HG02623 (cell line): ENCODE results near the gene EYA3.

Experiments
- ATAC-seq: cut with Tn5 transposase; IDR thresholded peaks from one replicate; pipeline ENCODE4 v1.9.1; 2021; ENCODE audit warnings: moderate library complexity; ENCODE audit not compliant: unreplicated experiment

The EYA3 gene

GRCh38 chr1:27941671-27942540 lies 146.5 kb downstream of the EYA3 start:
- no peak for ATAC-seq

- ATAC-seq = no peak
Measured at GRCh38 chr1:27940870-27941560, 147.4 kb downstream of the EYA3 start.

GRCh38 chr1:27940297-27940696 lies 148.1 kb downstream of the EYA3 start:
- no peak for ATAC-seq

- no peak for ATAC-seq
Measured at GRCh38 chr1:27938488-27938887, 149.9 kb downstream of the EYA3 start.

GRCh38 chr1:27937524-27937836 lies 150.9 kb downstream of the EYA3 start:
- no peak for ATAC-seq

- ATAC-seq = no peak
Measured at GRCh38 chr1:27936370-27936769, 152.0 kb downstream of the EYA3 start.

- ATAC-seq = no peak
Measured at GRCh38 chr1:27935721-27936120, 152.7 kb downstream of the EYA3 start.

GRCh38 chr1:27934818-27935549 lies 153.4 kb downstream of the EYA3 start, which contains the start of gene SMPDL3B:
TSS of gene SMPDL3B (plus strand) at chr1:27935000. CDS start at chr1:27935184, 184 bp downstream.
- ATAC-seq = no peak

- no peak for ATAC-seq
Measured at GRCh38 chr1:27931759-27932158, 156.7 kb downstream of the EYA3 start.

GRCh38 chr1:27931184-27931583 lies 157.2 kb downstream of the EYA3 start:
- ATAC-seq = no peak

GRCh38 chr1:27928216-27928954 lies 160.0 kb downstream of the EYA3 start:
- no peak for ATAC-seq

- no peak for ATAC-seq
Measured at GRCh38 chr1:27922272-27922671, 166.1 kb downstream of the EYA3 start.
